Uterus (tissue), 2 donors: ENCODE data around the gene SMCO2.

ENCODE experiments used
- POLR2A ChIP-seq, 2 donors: fragments of 450-650 bp; IDR thresholded peaks; one replicate each; pipeline ENCODE4 v1.6.1; 2016; ENCODE audit warnings: antibody characterized with exemption in 2 of 2, mild to moderate bottlenecking in 1 of 2, moderate library complexity in 1 of 2
- TF ChIP-seq, protein P1 (sequence below), 4 experiments: fragments of 200-600 bp in 2 of 4; fragments of 450-650 bp in 2 of 4; sonication (generic) in 2 of 4; IDR thresholded peaks; one replicate each; pipeline ENCODE4 v1.5.1; 2016 to 2019; ENCODE audit warnings: antibody characterized with exemption in 4 of 4, mild to moderate bottlenecking in 2 of 4, moderate library complexity in 1 of 4

DNA sequence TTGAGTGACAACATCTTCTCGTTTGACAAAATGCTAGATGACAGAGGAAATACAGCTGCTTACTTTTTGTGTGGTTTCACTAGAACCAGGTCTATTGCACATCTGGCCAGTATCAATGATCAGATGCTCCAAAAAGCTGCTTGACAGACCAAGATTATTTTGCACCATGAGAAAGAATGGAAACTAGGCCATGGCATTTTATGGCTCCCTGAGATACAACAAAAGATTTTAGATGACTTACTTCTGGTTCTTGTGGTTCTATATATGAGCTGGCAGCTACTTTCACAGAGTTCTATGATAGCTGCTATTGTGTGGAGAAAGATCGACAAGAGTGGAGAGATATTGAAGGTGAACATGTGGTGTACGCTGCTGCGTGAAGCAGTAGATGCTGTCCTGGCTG is 51.6 kb downstream of the SMCO2 start:
- TF ChIP-seq, protein P1, sequence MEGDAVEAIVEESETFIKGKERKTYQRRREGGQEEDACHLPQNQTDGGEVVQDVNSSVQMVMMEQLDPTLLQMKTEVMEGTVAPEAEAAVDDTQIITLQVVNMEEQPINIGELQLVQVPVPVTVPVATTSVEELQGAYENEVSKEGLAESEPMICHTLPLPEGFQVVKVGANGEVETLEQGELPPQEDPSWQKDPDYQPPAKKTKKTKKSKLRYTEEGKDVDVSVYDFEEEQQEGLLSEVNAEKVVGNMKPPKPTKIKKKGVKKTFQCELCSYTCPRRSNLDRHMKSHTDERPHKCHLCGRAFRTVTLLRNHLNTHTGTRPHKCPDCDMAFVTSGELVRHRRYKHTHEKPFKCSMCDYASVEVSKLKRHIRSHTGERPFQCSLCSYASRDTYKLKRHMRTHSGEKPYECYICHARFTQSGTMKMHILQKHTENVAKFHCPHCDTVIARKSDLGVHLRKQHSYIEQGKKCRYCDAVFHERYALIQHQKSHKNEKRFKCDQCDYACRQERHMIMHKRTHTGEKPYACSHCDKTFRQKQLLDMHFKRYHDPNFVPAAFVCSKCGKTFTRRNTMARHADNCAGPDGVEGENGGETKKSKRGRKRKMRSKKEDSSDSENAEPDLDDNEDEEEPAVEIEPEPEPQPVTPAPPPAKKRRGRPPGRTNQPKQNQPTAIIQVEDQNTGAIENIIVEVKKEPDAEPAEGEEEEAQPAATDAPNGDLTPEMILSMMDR (IDR thresholded peaks at IDR 0.05), result no peak
- TF ChIP-seq POLR2A (IDR thresholded peaks at IDR 0.05), result no peak
